ENCODE measurements around the gene SLCO3A1. TPM values are rescaled to one million over a fixed set of nuclear protein-coding genes. Genes with fewer than 3 reads are reported as not detected.

Gene SLCO3A1
- total RNA-seq, 2 donors from 2014 or later = 8.2 to 13.6 TPM

DNA sequence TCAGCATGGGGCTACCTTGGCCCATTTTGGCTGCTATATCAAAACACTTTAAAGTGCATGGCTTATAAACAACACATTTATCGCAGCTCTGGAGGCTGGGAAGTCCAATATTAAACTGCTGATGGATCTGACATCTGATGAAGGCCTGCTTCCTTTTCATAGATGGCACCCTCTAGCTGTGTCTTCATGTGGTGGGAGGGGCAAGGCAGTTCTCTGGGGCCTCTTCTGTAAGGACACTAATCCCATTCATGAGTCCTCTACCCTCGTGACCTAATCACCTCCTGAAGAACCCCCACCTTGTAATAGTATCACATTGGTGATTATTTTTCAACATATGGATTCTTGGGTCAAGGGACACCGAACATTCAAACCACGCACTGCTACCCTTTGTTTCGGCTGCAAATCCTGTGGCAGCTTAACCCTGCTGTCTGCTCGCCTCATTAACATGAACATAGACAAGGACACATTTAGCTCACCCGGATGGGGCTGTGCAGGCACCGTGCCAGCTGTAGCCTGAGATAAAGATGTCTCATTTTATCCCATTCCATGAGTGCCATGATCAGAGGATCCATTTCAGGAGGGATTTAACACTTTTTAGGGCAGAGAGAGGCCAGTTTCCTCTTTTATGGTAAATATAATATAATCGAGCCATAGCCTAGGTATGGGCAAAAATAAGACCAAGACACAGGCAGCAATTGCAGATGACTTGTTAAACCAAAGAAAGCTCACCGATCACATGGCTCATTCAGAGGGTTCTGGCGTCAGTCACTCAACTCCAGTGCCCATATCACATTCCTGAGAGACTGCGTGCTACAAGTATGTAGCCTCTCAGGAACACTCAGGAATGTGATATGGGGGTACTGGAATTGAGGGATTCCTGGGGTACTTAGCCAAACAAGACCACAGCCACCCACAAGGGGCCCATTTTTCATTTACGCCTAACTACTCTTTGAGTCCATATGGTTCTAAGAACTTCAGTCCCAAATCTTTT, 289.0 kb downstream of the SLCO3A1 start:
- ATAC-seq (replicated peaks in 1 of 2) (no peak), DNase-seq (no peak)
- no peaks in the 10 kb centered on the region for H3K36me3 Mint-ChIP-seq (ENCODE audit: insufficient read depth in 2 of 2)
- H3K27ac Mint-ChIP-seq = no peak overlapping the region
- no peak overlapping the region for H3K4me3 Mint-ChIP-seq
- no peaks in the 10 kb centered on the region for H3K9me3 Mint-ChIP-seq
- no peaks in the 10 kb centered on the region for H3K4me1 Mint-ChIP-seq (ENCODE audit: low read depth)
- no peaks in the 10 kb centered on the region for H3K27me3 Mint-ChIP-seq (ENCODE audit: low read depth)

DNA sequence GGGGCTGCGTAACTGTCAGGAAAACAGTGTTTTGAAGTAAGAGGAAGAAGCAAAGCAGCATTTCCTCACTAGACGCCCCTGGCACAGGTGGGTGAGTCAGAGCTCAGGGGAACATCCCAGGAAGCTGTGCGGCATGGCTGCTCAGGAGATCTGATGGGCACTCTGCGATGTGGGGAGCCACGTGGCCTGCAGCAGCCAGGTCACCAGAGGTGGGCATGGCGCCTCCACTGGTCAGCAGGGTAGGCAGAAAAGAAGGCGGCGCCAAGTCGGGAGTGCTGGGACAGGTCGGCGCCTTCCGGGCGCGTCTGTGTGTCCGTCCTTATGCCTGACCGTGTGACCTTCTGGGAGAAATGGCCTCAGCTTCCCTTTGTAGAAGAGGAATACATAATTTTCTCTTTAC, 290.3 kb downstream of the SLCO3A1 start:
- Mint-ChIP-seq H3K4me1 (ENCODE audit: low read depth) (no peaks in the 10 kb centered on the region), H3K36me3 (ENCODE audit: insufficient read depth in 2 of 2) (no peaks in the 10 kb centered on the region), H3K27ac (no peak overlapping the region), H3K27me3 (ENCODE audit: low read depth) (no peaks in the 10 kb centered on the region), H3K9me3 (no peaks in the 10 kb centered on the region), H3K4me3 (no peak overlapping the region)
- no peak for ATAC-seq (replicated peaks in 1 of 2)
- no peak for DNase-seq

DNA sequence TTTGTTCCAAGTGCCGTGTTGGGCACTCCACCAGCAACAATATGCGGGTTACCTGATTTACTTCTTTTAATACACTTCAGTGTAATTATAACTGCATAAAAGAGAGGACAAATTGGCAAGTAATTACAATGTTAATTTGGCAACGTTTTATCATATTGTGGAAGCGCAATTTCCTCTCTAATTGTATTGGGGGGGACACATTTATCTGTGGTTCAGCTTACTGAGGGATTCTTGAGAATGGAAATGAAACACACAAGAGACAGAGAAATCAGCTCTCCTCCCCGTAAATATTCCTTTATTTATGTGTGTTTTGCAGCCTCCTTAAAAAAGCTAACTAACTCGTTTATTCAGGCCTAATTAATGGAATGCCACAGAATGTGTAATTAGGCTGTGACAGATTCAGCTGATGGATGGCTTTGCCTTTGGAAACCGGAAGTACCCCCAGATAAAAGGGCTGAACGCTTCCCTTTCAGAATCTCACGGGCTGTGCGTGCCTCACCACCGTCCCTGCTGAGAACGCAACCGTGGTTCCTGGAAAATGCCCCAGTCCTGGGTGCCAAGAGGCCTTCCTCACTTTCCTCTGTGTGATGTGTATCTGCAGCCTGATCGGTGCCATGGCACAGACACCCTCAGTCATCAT, 293.1 kb downstream of the SLCO3A1 start:
- Mint-ChIP-seq H3K36me3 (ENCODE audit: insufficient read depth in 2 of 2) (no peaks in the 10 kb centered on the region), H3K4me3 (no peak overlapping the region), H3K27me3 (ENCODE audit: low read depth) (no peaks in the 10 kb centered on the region), H3K27ac (no peak overlapping the region), H3K4me1 (ENCODE audit: low read depth) (no peaks in the 10 kb centered on the region), H3K9me3 (no peaks in the 10 kb centered on the region)
- ATAC-seq (replicated peaks in 1 of 2) (no peak), DNase-seq (no peak)

DNA sequence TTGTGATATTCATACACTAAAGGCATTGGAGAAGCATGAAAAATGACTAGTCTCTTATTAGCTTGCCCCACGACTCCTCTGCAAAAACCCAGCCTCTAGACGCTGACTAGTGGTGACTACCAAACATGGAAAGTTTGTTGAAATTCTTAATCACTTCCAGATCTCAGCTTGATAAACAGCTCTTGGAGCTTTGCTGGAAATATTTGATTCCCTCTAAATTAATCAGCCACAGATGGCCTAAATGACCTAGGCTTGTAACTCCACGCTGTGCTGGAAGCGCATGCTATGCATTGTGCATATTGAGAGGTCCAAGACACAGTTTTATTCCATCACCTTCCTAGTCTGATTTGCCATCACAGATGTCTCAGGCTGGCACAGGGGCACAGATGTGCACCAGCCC, 295.5 kb downstream of the SLCO3A1 start:
- Mint-ChIP-seq H3K27ac (no peak overlapping the region), H3K4me1 (ENCODE audit: low read depth) (no peaks in the 10 kb centered on the region), H3K9me3 (no peaks in the 10 kb centered on the region), H3K27me3 (ENCODE audit: low read depth) (no peaks in the 10 kb centered on the region), H3K4me3 (no peak overlapping the region), H3K36me3 (ENCODE audit: insufficient read depth in 2 of 2) (peaks cover 0 to 1% of the 10 kb centered on the region in 2 donors)
- ATAC-seq (replicated peaks in 1 of 2) (no peak), DNase-seq (no peak)

DNA sequence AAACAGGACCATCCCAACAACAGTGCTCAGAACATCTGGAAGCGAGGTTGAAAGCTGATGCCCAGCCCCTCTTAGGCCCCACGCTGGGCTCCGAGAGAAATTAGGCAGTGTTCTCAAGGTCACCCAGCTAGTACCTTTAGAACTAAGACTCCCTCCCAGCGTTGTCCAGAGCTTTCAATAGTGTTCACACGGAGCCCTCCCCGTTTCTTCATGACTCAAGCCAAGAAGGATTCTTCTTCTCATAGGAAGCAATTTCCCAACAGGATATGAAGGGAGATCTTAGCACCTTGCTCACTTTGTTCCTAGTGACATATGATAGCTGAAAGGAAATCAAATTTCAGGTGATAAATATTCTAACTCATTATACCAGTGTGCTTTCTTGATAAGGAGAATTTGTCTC, 296.0 kb downstream of the SLCO3A1 start:
- ATAC-seq (replicated peaks in 1 of 2) (no peak), DNase-seq (no peak)
- Mint-ChIP-seq H3K4me1 (ENCODE audit: low read depth) (no peaks in the 10 kb centered on the region), H3K9me3 (no peaks in the 10 kb centered on the region), H3K4me3 (no peak overlapping the region), H3K27me3 (ENCODE audit: low read depth) (no peaks in the 10 kb centered on the region), H3K36me3 (ENCODE audit: insufficient read depth in 2 of 2) (peaks cover 0 to 1% of the 10 kb centered on the region in 2 donors), H3K27ac (no peak overlapping the region)

DNA sequence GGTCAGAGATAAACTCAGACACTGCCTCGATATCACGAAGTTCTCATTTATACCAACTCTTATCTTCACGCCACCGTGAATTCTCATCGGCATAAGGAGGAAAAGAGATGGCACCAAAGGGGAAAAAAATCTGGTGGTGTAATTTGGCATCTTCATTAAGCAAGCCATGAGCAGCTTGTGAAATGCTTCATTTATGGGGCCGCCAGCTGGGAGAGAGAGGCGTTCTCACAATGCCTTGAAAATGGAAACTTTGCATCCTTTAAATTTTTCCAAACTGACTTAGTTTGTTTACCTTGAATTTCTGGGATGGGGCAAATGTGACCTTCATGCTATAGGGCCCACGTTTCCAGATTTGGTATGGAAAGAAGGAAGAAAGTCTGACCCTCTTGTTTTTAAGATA, 297.7 kb downstream of the SLCO3A1 start:
- Mint-ChIP-seq H3K27me3 (ENCODE audit: low read depth) (no peaks in the 10 kb centered on the region), H3K36me3 (ENCODE audit: insufficient read depth in 2 of 2) (peaks cover 0 to 1% of the 10 kb centered on the region in 2 donors), H3K4me3 (no peak overlapping the region), H3K9me3 (no peaks in the 10 kb centered on the region), H3K4me1 (ENCODE audit: low read depth) (no peaks in the 10 kb centered on the region), H3K27ac (no peak overlapping the region)
- DNase-seq (no peak), ATAC-seq (replicated peaks in 1 of 2) (no peak)

DNA sequence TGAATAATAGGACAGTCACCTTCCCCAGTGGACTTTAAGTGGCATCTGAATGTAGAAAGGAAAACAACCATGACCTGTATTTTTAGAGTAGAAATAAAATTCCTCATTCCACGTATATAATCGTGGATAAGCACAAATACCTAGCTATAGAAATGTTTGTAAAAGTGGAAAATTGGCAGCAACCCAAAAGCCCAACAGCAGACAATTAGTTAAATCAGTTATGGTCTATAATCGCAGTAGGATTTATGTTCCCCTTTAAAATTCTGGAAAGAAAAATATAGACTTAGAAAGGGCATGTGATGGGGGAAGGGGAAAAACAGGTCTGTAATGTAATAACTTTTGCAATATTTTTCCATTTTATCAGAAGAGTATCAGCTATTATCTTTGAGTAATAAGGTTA, 298.2 kb downstream of the SLCO3A1 start:
- no peak overlapping the region for H3K27ac Mint-ChIP-seq
- ATAC-seq (replicated peaks in 1 of 2) (no peak), DNase-seq (no peak)
- no peaks in the 10 kb centered on the region for H3K4me1 Mint-ChIP-seq (ENCODE audit: low read depth)
- no peaks in the 10 kb centered on the region for H3K9me3 Mint-ChIP-seq
- no peak overlapping the region for H3K4me3 Mint-ChIP-seq
- H3K27me3 Mint-ChIP-seq (ENCODE audit: low read depth) = no peaks in the 10 kb centered on the region
- peaks cover 0 to 1% of the 10 kb centered on the region in 2 donors for H3K36me3 Mint-ChIP-seq (ENCODE audit: insufficient read depth in 2 of 2)

DNA sequence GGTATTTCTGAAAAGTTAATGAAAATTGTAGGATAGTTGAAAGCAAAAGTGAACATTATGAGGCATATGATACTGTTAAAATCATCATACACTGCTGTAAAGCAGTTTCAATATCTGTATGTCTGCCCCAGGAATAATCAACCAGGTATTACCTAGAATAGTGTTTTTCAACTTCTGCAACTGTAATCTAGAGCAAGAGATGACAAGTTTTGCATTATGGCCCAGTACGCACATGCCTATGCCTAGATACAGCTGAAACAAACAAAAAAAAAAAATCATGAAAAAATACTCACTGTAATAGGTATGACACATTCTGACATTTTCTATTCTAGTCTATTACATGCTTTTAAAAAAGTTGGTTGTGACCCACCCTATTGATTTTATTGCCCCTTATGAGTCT, 299.5 kb downstream of the SLCO3A1 start:
- Mint-ChIP-seq H3K36me3 (ENCODE audit: insufficient read depth in 2 of 2) (peaks cover 0 to 1% of the 10 kb centered on the region in 2 donors), H3K4me1 (ENCODE audit: low read depth) (peaks cover 3% of the 10 kb centered on the region), H3K4me3 (no peak overlapping the region), H3K9me3 (no peaks in the 10 kb centered on the region), H3K27ac (peak overlapping the region; percentile 3), H3K27me3 (ENCODE audit: low read depth) (no peaks in the 10 kb centered on the region)
- DNase-seq = no peak
- peak; percentile 44 to 85 for ATAC-seq (replicated peaks in 1 of 2)

DNA sequence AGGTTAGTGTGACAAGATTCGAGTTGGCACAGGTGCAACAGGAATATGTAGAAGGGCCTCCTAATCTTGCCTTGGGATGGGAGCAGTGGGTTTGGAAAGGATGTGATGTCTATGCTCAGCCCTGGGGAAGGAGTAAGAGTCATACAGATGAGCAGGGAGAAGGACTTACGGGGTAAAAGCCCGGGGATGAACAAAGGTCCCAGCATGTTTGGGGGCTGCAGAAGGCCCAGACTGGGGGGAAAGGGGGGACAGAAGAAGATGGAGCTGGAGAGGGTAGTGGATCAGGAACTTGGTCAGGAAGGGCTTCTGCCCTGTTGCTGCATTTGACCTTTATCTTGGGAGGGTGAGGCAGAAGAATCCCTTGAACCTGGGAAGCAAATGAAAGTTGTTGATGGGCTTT, 300.1 kb downstream of the SLCO3A1 start:
- Mint-ChIP-seq H3K9me3 (no peaks in the 10 kb centered on the region), H3K4me3 (no peak overlapping the region), H3K4me1 (ENCODE audit: low read depth) (peaks cover 9% of the 10 kb centered on the region), H3K36me3 (ENCODE audit: insufficient read depth in 2 of 2) (peaks cover 0 to 1% of the 10 kb centered on the region in 2 donors), H3K27ac (peak overlapping the region; percentile 6), H3K27me3 (ENCODE audit: low read depth) (no peaks in the 10 kb centered on the region)
- ATAC-seq (replicated peaks in 1 of 2) (no peak), DNase-seq (no peak)

DNA sequence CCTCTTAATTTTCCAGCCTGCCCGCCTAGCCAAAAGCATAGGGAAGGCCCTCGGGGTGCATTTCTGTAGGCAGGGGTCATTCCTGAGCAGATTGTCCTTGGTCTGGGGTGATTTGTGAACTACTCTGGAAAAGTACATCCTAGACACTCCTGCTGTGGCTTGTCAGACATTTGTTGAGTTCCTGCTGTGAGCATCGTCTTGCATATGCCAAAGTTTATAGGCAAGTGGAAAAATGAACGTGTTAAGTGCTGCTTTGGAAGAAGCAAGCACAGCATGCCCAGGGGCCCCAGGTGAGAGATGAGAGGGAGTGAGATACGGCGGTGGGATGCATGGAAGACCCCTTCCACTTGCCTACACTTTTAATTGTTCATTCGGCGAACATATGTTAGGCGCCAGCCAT, 302.4 kb downstream of the SLCO3A1 start:
- Mint-ChIP-seq H3K27ac (no peak overlapping the region), H3K27me3 (ENCODE audit: low read depth) (no peaks in the 10 kb centered on the region), H3K4me1 (ENCODE audit: low read depth) (peaks cover 17% of the 10 kb centered on the region), H3K36me3 (ENCODE audit: insufficient read depth in 2 of 2) (peaks cover 0 to 1% of the 10 kb centered on the region in 2 donors), H3K4me3 (no peak overlapping the region), H3K9me3 (no peaks in the 10 kb centered on the region)
- ATAC-seq (replicated peaks in 1 of 2) = no peak
- no peak for DNase-seq

DNA sequence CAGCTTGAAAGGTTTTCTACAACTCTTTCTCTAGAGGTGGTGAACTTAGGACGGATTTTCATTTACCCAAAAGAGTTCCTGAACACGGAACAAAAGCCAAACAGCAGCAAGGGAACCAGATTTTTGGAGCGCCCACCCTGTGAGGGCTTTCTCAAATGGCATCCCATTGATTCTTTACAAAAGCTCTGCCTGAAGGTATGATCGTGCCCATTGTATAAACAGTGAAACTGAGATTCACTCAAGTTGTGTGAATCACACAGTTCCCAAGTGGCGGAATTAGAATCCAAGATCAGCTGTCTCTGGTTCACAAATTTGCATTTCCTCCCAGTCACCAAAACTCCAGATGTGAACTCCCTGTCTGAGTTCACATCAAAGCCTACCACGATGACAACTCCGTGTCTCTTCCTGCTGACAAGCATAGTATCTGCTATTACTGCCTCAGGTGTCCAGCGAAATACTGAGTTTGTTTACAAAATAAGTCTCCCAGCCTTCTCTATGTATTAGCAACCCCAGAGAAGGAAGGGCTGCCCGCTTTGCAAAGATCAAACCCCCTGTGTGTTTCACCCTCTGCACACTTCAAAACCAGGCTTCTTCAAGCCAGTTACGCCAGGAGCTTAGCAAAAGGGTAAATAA, 304.3 kb downstream of the SLCO3A1 start:
- DNase-seq (no peak), ATAC-seq (replicated peaks in 1 of 2) (peak in 1 of 2 donors; percentile 13)
- Mint-ChIP-seq H3K4me3 (no peak overlapping the region), H3K9me3 (no peaks in the 10 kb centered on the region), H3K4me1 (ENCODE audit: low read depth) (peaks cover 22% of the 10 kb centered on the region), H3K27ac (no peak overlapping the region), H3K36me3 (ENCODE audit: insufficient read depth in 2 of 2) (peaks cover 0 to 1% of the 10 kb centered on the region in 2 donors), H3K27me3 (ENCODE audit: low read depth) (no peaks in the 10 kb centered on the region)

DNA sequence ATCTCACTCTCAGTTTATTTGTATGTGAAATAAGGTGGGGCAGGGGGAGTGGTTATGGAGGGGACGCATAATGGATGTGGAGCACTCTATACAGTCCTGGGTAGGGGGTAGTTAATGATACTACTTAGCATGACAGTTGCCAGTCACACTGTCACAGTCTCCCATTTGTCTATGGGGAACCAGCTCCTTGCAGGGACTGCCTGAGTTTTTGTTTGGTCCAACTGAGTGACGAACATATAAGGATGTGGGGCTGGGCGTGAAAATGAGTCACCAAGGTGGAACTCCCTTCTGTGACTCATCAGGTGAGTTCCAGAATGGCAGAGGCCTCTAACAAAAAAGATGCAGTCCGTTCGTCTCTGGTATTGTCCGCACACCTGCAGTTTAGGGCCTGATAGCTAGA, 304.9 kb downstream of the SLCO3A1 start:
- H3K27ac Mint-ChIP-seq = no peak overlapping the region
- H3K4me3 Mint-ChIP-seq = no peak overlapping the region
- no peaks in the 10 kb centered on the region for H3K27me3 Mint-ChIP-seq (ENCODE audit: low read depth)
- peak; percentile 61 to 71 for DNase-seq
- no peaks in the 10 kb centered on the region for H3K36me3 Mint-ChIP-seq (ENCODE audit: insufficient read depth in 2 of 2)
- H3K4me1 Mint-ChIP-seq (ENCODE audit: low read depth) = peaks cover 22% of the 10 kb centered on the region
- H3K9me3 Mint-ChIP-seq = no peaks in the 10 kb centered on the region
- peak; percentile 96 to 97 for ATAC-seq (replicated peaks in 1 of 2)

DNA sequence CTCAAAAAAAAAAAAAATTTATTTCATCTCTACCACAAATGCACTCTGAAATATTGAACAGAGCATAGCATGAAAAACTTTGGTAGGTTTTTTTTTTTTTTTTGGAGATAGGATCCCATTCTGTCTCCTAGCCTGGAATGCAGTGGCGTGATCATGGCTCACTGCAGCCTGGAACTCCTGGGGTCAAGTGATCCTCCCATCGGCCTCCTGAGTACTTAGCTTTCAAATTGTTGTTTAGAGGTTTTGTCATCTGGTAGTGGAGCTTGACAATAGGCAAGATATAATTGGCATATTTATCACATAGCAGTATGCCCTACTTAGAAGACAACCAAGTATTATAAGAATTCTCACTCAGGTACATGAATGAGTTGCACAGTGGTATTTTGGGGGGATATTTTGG, 306.0 kb downstream of the SLCO3A1 start:
- no peaks in the 10 kb centered on the region for H3K27me3 Mint-ChIP-seq (ENCODE audit: low read depth)
- H3K27ac Mint-ChIP-seq = no peak overlapping the region
- DNase-seq (no peak), ATAC-seq (replicated peaks in 1 of 2) (no peak)
- H3K9me3 Mint-ChIP-seq = no peaks in the 10 kb centered on the region
- no peaks in the 10 kb centered on the region for H3K36me3 Mint-ChIP-seq (ENCODE audit: insufficient read depth in 2 of 2)
- peaks cover 22% of the 10 kb centered on the region for H3K4me1 Mint-ChIP-seq (ENCODE audit: low read depth)
- H3K4me3 Mint-ChIP-seq = no peak overlapping the region
